ENCODE results near the gene MOV10L1.

DNA sequence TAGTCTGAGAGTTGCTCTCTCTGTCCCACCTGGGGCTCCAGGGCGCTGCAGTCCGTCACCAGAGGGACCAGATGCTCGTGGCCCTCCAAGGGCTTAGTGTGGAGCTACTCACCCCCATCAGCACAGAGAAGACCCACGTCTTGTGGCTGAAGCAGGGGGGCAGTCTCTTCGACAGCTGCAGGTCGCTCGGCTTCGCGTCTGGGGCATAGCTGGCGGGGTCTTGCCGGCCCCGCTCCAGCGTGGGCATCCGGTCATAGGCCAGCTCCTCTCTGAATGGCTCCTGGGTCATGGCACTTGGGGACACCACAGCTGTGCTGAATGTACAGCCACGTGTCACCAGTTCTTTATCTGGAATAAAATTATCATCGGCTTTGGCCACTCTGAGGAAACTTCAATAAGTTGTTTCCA lies 5.2 kb upstream of the MOV10L1 start:
- TF ChIP-seq, protein P1, sequence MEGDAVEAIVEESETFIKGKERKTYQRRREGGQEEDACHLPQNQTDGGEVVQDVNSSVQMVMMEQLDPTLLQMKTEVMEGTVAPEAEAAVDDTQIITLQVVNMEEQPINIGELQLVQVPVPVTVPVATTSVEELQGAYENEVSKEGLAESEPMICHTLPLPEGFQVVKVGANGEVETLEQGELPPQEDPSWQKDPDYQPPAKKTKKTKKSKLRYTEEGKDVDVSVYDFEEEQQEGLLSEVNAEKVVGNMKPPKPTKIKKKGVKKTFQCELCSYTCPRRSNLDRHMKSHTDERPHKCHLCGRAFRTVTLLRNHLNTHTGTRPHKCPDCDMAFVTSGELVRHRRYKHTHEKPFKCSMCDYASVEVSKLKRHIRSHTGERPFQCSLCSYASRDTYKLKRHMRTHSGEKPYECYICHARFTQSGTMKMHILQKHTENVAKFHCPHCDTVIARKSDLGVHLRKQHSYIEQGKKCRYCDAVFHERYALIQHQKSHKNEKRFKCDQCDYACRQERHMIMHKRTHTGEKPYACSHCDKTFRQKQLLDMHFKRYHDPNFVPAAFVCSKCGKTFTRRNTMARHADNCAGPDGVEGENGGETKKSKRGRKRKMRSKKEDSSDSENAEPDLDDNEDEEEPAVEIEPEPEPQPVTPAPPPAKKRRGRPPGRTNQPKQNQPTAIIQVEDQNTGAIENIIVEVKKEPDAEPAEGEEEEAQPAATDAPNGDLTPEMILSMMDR (conservative IDR thresholded peaks at IDR 0.05; ENCODE audit: low read length): no peak
- no peak for TF ChIP-seq EZH2phosphoT487 (IDR thresholded peaks at IDR 0.05; ENCODE audit: borderline replicate concordance, low read depth, low read length)
